GM12873 (cell line): ENCODE data around the gene ZBED6.

Source experiments
- TF ChIP-seq, protein P1 (sequence below): IDR thresholded peaks from 2 replicates; pipeline ENCODE4 v1.5.1; 2012; ENCODE audit warnings: low read depth, mild to moderate bottlenecking, moderate library complexity, low read length, control low read depth; ENCODE audit not compliant: insufficient read depth; ENCODE audit errors: missing control alignments

ZBED6 gene

DNA sequence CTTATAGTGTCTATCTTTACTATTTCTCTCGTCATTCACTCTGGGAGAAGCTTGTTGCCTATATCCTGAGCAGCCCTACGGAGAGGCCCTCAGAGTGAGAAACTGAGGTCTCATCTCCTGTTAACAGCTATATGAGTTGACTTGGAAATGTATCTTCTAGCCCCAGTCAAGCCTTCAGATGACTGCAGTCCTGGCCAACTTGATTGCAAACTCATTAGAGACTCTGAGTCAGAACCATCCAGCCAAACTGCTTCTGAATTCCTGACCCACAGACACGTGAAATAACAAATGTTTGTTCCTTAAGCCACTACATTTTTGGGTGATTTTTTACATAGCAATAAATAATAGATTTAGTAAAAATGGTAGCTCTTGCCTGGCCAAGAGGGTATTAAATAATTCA lies 3.9 kb upstream of the ZBED6 start:
- TF ChIP-seq, protein P1, sequence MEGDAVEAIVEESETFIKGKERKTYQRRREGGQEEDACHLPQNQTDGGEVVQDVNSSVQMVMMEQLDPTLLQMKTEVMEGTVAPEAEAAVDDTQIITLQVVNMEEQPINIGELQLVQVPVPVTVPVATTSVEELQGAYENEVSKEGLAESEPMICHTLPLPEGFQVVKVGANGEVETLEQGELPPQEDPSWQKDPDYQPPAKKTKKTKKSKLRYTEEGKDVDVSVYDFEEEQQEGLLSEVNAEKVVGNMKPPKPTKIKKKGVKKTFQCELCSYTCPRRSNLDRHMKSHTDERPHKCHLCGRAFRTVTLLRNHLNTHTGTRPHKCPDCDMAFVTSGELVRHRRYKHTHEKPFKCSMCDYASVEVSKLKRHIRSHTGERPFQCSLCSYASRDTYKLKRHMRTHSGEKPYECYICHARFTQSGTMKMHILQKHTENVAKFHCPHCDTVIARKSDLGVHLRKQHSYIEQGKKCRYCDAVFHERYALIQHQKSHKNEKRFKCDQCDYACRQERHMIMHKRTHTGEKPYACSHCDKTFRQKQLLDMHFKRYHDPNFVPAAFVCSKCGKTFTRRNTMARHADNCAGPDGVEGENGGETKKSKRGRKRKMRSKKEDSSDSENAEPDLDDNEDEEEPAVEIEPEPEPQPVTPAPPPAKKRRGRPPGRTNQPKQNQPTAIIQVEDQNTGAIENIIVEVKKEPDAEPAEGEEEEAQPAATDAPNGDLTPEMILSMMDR, result no peak

DNA sequence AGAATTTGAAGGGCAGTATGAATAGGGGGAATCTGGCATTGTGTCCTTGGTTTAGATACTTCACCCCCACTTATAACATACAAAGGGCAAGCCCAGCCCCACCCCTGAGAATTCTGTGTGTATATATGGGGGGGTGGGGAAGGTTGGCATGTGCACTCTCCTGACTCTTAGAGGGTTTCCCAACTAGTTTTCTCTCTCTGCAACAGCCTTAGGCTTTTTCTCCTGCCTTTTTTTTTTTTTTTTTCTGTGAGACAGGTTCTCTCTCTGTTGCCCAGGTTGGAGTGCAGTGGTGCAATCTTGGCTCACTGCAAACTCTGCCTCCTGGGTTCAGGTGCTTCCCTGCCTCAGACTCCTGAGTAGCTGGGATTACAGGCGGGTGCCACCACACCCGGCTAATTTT lies 2.9 kb upstream of the ZBED6 start:
- TF ChIP-seq, protein P1, result no peak

DNA sequence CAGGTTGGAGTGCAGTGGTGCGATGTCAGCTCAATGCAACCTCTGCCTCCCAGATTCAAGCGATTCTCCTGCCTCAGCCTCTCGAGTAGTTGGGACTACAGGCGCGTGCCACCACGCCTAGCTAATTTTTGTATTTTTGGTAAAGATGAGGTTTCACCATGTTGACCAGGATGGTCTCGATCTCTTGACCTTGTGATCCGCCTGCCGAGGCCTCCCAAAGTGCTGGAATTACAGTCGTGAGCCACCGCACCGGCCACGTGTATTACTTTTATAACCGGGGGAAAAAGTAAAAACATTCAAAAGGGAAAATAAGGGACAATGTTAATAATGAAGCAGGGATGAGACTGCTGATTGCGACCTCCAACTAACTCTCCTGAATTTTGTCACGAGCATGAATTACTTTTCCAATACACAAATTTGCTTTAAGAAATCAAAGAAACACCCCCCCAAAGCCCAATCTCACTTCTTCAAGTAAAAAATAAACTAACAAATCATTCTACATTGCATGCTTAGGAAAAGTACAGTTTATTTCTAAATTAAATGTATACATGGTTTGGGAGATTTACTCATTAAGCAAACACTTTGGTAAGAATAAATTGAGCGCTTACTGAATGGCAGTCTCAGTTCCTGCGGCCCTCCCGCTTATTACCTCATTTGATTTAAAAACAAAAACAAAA lies 521 bp upstream of the ZBED6 start:
- TF ChIP-seq, protein P1, result no peak

DNA sequence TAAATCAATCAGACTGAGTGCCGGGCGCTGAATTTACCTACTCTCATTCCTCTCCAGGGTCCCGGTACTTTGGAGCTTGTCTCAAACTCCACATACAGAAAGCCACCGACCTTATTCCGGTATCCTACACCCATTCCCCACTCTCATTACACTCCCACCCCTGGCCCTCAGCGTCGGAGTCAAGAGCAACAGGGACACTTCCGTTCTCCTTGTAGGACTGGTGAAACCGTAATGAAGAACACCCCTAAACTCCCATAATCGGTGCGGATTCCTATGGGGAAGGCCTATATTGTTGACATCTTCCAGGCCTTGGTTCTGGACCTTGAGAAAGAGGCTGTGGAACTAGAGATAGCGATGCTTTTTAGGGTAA lies 798 bp downstream of the ZBED6 start:
- TF ChIP-seq, protein P1, result no peak

DNA sequence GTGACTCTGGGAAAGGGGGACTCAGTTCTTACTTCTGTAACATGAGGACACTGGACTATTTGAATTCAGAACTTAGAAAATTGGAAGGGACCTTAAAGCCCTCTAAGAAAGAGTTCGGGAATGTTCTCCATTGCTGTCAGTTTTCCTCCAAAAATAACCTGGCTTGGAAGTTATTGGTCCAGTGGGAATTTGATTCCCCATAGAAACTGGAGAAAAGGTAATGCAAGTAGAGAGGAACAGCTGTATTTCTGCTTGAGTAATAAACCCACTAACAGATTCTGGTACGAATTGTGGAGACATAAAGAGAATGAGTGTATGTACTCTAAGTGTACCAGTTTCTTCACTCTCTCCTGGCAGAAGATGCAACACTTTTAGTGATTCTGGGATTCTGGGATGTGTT lies 1.8 kb downstream of the ZBED6 start:
- TF ChIP-seq, protein P1, result no peak

DNA sequence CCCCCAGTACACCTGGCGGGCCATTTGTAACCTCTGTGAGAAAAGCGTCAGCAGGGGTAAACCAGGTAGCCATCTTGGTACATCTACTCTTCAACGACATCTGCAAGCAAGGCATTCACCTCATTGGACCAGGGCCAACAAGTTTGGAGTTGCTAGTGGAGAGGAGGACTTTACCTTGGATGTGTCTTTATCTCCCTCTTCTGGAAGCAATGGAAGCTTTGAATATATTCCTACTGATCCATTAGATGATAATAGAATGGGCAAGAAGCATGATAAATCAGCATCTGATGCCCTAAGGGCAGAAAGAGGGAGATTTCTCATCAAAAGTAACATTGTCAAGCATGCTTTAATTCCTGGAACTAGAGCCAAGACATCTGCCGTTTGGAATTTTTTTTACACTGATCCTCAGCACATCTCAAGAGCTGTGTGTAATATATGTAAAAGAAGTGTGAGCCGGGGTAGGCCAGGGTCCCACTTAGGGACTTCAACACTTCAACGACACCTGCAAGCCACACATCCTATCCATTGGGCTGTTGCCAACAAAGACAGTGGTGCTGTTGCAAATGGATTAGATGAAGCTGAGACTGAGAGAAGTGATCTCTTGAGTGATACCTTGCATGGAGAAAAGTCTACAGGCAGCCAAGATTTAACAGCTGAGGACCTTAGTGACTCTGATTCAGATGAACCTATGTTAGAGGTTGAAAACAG lies 2.7 kb downstream of the ZBED6 start:
- TF ChIP-seq, protein P1, result no peak

DNA sequence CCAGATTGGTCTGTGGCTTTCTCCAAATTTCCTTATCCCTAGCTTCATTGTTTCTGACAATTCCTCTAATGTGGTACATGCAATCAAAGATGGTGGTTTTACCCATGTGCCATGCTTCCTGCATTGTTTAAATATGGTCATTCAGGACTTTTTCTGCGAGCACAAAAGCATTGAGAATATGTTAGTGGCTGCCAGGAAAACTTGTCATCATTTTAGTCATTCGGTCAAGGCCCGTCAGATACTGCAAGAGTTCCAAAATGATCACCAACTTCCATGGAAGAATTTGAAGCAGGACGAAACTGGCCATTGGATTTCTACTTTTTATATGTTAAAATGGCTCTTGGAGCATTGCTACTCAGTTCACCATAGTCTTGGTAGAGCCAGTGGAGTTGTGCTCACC lies 3.7 kb downstream of the ZBED6 start:
- TF ChIP-seq, protein P1, result no peak
